GM23338 (cell line): ENCODE data around the gene C16orf78. TPM values are rescaled to one million over a fixed set of nuclear protein-coding genes. Genes with fewer than 3 reads are reported as not detected.

Experiments used
- ATAC-seq: fragments of 200-7000 bp; cut with Tn5 transposase; 3 replicates; pipeline ENCODE4 v1.9.1; 2020
- DNase-seq: peaks from one replicate; pipeline ENCODE4 v3.0.0-alpha.2; 2015; ENCODE audit warnings: low spot score
- H2AFZ ChIP-seq: fragments of 200-600 bp; sonication (generic); 2 replicates; pipeline ENCODE4 v1.8.0; 2016; ENCODE audit warnings: antibody characterized with exemption, mild to moderate bottlenecking, moderate library complexity
- H3F3A ChIP-seq: fragments of 200-600 bp; sonication (generic); replicated peaks from 2 replicates; pipeline ENCODE4 v1.8.0; 2017; ENCODE audit warnings: antibody characterized with exemption, mixed run types, low read depth
- H3K27ac ChIP-seq: fragments of 200-600 bp; sonication (generic); 2 replicates; pipeline ENCODE4 v1.6.1; 2016; ENCODE audit warnings: low read depth
- H3K27me3 ChIP-seq: fragments of 200-600 bp; sonication (generic); 2 replicates; pipeline ENCODE4 v1.8.0; 2016; ENCODE audit warnings: mild to moderate bottlenecking, mixed run types, moderate library complexity; ENCODE audit not compliant: insufficient read depth
- H3K36me3 ChIP-seq: fragments of 200-600 bp; sonication (generic); 2 replicates; pipeline ENCODE4 v1.8.0; 2016; ENCODE audit warnings: mild to moderate bottlenecking; ENCODE audit not compliant: insufficient read depth
- H3K4me1 ChIP-seq: fragments of 200-600 bp; sonication (generic); 2 replicates; pipeline ENCODE4 v1.8.0; 2016; ENCODE audit warnings: mild to moderate bottlenecking, moderate library complexity; ENCODE audit not compliant: insufficient read depth
- H3K4me2 ChIP-seq: fragments of 200-600 bp; sonication (generic); 2 replicates; pipeline ENCODE4 v1.7.1; 2017; ENCODE audit warnings: mixed run types
- H3K4me3 ChIP-seq: fragments of 200-600 bp; sonication (generic); 2 replicates; pipeline ENCODE4 v1.6.1; 2016; ENCODE audit warnings: mixed run types
- H3K79me2 ChIP-seq: fragments of 200-600 bp; sonication (generic); replicated peaks from 2 replicates; pipeline ENCODE4 v1.8.0; 2017; ENCODE audit warnings: mild to moderate bottlenecking; ENCODE audit not compliant: insufficient read depth
- H3K9me2 ChIP-seq: fragments of 200-600 bp; sonication (generic); 2 replicates; pipeline ENCODE4 v1.8.0; 2017; ENCODE audit not compliant: insufficient read depth
- H4K20me1 ChIP-seq: fragments of 200-600 bp; sonication (generic); replicated peaks from 2 replicates; pipeline ENCODE4 v1.8.0; 2017; ENCODE audit warnings: mild to moderate bottlenecking; ENCODE audit not compliant: insufficient read depth
- H3K27ac Mint-ChIP-seq: 2 replicates; pipeline ENCODE4 v1.8.0; 2020; ENCODE audit warnings: inconsistent platforms, mild to moderate bottlenecking, moderate library complexity, mixed read lengths
- H3K27me3 Mint-ChIP-seq: 3 replicates; pipeline ENCODE4 v1.8.0; 2022; ENCODE audit warnings: low read depth, mild to moderate bottlenecking, moderate library complexity, mixed read lengths, inconsistent platforms; ENCODE audit not compliant: insufficient read depth, poor library complexity
- H3K36me3 Mint-ChIP-seq: 3 replicates; pipeline ENCODE4 v1.8.0; 2021; ENCODE audit warnings: low read depth, mild to moderate bottlenecking, inconsistent platforms, moderate library complexity, mixed read lengths
- H3K4me1 Mint-ChIP-seq: 3 replicates; pipeline ENCODE4 v1.8.0; 2020; ENCODE audit warnings: mild to moderate bottlenecking, inconsistent platforms, mixed read lengths
- H3K4me3 Mint-ChIP-seq: 3 replicates; pipeline ENCODE4 v1.8.0; 2021; ENCODE audit warnings: moderate library complexity, mild to moderate bottlenecking, inconsistent platforms, mixed read lengths
- H3K9me3 Mint-ChIP-seq: 3 replicates; pipeline ENCODE4 v1.8.0; 2020; ENCODE audit warnings: moderate library complexity, mild to moderate bottlenecking, inconsistent platforms, mixed read lengths
- EZH2phosphoT487 ChIP-seq: fragments of 200-600 bp; sonication (generic); IDR thresholded peaks from one replicate; pipeline ENCODE4 v1.8.1; 2018; ENCODE audit warnings: antibody characterized with exemption; ENCODE audit not compliant: unreplicated experiment
- JUNB ChIP-seq: IDR thresholded peaks from one replicate; pipeline ENCODE4 v1.6.1; 2016; ENCODE audit warnings: antibody characterized with exemption; ENCODE audit not compliant: unreplicated experiment
- POLR2AphosphoS5 ChIP-seq: IDR thresholded peaks from 2 replicates; pipeline ENCODE4 v1.6.1; 2016; ENCODE audit warnings: antibody characterized with exemption, low read depth
- STAT1 ChIP-seq: IDR thresholded peaks from one replicate; pipeline ENCODE4 v1.6.1; 2016; ENCODE audit warnings: antibody characterized with exemption; ENCODE audit not compliant: unreplicated experiment
- ZNF114 ChIP-seq: fragments of 250-450 bp; sonication (Bioruptor Pico); IDR thresholded peaks from 2 replicates; pipeline ENCODE4 v1.5.0; 2020; ENCODE audit warnings: mild to moderate bottlenecking, moderate library complexity
- polyA plus RNA-seq: library from polyadenylated mRNA; unstranded; fragments of >200 nt; fragmentation: Nextera tagmentation; extraction: Ambion mirVana; gene quantifications from 2 replicates; pipeline ENCODE4 v1.2.1, GENCODE V29; 2016
- total RNA-seq: library from RNA; depleted of rRNA; stranded (reverse); fragments of >200 nt; shearing (Covaris generic); gene quantifications from 2 replicates; pipeline ENCODE4 v1.2.3, GENCODE V29; 2014
- TF ChIP-seq, protein P1 (sequence below): fragments of 250-450 bp; sonication (Bioruptor Pico); IDR thresholded peaks from 2 replicates; pipeline ENCODE4 v1.5.0; 2020; ENCODE audit warnings: mild to moderate bottlenecking, moderate library complexity
- TF ChIP-seq, protein P2 (sequence below): IDR thresholded peaks from 2 replicates; pipeline ENCODE4 v1.6.1; 2016; ENCODE audit warnings: antibody characterized with exemption

C16orf78 gene
- total and polyA plus RNA-seq, 2 experiments from 2014 or later = not detected

- Histone ChIP-seq H3K79me2 (no peaks in the 10 kb centered on the region), H3K4me3 (no peak overlapping the region), H3K9me2 (no peaks in the 10 kb centered on the region), H3K27ac (no peak overlapping the region), H4K20me1 (no peaks in the 10 kb centered on the region), H3F3A (no peaks in the 10 kb centered on the region), H3K4me1 (no peaks in the 10 kb centered on the region), H3K36me3 (no peaks in the 10 kb centered on the region), H2AFZ (no peak overlapping the region), H3K27me3 (no peaks in the 10 kb centered on the region), H3K4me2 (no peak overlapping the region)
- Mint-ChIP-seq H3K27me3 (peaks cover 8% of the 10 kb centered on the region), H3K27ac (no peak overlapping the region), H3K9me3 (no peaks in the 10 kb centered on the region), H3K4me1 (no peaks in the 10 kb centered on the region), H3K4me3 (no peak overlapping the region), H3K36me3 (no peaks in the 10 kb centered on the region)
- TF ChIP-seq ZNF114 (no peak), JUNB (no peak), STAT1 (no peak), POLR2AphosphoS5 (no peak), EZH2phosphoT487 (no peak)
- TF ChIP-seq, protein P1, sequence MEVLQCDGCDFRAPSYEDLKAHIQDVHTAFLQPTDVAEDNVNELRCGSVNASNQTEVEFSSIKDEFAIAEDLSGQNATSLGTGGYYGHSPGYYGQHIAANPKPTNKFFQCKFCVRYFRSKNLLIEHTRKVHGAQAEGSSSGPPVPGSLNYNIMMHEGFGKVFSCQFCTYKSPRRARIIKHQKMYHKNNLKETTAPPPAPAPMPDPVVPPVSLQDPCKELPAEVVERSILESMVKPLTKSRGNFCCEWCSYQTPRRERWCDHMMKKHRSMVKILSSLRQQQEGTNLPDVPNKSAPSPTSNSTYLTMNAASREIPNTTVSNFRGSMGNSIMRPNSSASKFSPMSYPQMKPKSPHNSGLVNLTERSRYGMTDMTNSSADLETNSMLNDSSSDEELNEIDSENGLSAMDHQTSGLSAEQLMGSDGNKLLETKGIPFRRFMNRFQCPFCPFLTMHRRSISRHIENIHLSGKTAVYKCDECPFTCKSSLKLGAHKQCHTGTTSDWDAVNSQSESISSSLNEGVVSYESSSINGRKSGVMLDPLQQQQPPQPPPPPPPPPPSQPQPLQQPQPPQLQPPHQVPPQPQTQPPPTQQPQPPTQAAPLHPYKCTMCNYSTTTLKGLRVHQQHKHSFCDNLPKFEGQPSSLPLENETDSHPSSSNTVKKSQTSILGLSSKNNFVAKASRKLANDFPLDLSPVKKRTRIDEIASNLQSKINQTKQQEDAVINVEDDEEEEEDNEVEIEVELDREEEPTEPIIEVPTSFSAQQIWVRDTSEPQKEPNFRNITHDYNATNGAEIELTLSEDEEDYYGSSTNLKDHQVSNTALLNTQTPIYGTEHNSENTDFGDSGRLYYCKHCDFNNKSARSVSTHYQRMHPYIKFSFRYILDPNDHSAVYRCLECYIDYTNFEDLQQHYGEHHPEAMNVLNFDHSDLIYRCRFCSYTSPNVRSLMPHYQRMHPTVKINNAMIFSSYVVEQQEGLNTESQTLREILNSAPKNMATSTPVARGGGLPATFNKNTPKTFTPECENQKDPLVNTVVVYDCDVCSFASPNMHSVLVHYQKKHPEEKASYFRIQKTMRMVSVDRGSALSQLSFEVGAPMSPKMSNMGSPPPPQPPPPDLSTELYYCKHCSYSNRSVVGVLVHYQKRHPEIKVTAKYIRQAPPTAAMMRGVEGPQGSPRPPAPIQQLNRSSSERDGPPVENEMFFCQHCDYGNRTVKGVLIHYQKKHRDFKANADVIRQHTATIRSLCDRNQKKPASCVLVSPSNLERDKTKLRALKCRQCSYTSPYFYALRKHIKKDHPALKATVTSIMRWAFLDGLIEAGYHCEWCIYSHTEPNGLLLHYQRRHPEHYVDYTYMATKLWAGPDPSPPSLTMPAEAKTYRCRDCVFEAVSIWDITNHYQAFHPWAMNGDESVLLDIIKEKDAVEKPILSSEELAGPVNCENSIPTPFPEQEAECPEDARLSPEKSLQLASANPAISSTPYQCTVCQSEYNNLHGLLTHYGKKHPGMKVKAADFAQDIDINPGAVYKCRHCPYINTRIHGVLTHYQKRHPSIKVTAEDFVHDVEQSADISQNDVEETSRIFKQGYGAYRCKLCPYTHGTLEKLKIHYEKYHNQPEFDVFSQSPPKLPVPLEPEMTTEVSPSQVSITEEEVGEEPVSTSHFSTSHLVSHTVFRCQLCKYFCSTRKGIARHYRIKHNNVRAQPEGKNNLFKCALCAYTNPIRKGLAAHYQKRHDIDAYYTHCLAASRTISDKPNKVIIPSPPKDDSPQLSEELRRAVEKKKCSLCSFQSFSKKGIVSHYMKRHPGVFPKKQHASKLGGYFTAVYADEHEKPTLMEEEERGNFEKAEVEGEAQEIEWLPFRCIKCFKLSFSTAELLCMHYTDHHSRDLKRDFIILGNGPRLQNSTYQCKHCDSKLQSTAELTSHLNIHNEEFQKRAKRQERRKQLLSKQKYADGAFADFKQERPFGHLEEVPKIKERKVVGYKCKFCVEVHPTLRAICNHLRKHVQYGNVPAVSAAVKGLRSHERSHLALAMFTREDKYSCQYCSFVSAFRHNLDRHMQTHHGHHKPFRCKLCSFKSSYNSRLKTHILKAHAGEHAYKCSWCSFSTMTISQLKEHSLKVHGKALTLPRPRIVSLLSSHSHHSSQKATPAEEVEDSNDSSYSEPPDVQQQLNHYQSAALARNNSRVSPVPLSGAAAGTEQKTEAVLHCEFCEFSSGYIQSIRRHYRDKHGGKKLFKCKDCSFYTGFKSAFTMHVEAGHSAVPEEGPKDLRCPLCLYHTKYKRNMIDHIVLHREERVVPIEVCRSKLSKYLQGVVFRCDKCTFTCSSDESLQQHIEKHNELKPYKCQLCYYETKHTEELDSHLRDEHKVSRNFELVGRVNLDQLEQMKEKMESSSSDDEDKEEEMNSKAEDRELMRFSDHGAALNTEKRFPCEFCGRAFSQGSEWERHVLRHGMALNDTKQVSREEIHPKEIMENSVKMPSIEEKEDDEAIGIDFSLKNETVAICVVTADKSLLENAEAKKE (CRISPR knock-in tag) = no peak
- TF ChIP-seq, protein P2, sequence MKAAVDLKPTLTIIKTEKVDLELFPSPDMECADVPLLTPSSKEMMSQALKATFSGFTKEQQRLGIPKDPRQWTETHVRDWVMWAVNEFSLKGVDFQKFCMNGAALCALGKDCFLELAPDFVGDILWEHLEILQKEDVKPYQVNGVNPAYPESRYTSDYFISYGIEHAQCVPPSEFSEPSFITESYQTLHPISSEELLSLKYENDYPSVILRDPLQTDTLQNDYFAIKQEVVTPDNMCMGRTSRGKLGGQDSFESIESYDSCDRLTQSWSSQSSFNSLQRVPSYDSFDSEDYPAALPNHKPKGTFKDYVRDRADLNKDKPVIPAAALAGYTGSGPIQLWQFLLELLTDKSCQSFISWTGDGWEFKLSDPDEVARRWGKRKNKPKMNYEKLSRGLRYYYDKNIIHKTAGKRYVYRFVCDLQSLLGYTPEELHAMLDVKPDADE = no peak
- ATAC-seq (no peak), DNase-seq (no peak)
Observed at GRCh38 chr16:49340466-49340865, 33.1 kb upstream of the C16orf78 start.
